Right kidney (tissue), 1 donor: ENCODE measurements around the gene ZNF275.
"Not testable (repeated sequence)": the region's sequence is repeated elsewhere in the genome, so short reads cannot be mapped to it uniquely, and the experiment has no call there.

Source experiments
- DNase-seq: peaks from one replicate; pipeline ENCODE4 v3.0.0-alpha.2; 2016

The ZNF275 gene

GRCh38 chrX:153386097-153386496 lies 52.1 kb downstream of the ZNF275 start:
- DNase-seq: no peak

GRCh38 chrX:153387345-153387744 lies 53.4 kb downstream of the ZNF275 start:
- no peak for DNase-seq

DNA sequence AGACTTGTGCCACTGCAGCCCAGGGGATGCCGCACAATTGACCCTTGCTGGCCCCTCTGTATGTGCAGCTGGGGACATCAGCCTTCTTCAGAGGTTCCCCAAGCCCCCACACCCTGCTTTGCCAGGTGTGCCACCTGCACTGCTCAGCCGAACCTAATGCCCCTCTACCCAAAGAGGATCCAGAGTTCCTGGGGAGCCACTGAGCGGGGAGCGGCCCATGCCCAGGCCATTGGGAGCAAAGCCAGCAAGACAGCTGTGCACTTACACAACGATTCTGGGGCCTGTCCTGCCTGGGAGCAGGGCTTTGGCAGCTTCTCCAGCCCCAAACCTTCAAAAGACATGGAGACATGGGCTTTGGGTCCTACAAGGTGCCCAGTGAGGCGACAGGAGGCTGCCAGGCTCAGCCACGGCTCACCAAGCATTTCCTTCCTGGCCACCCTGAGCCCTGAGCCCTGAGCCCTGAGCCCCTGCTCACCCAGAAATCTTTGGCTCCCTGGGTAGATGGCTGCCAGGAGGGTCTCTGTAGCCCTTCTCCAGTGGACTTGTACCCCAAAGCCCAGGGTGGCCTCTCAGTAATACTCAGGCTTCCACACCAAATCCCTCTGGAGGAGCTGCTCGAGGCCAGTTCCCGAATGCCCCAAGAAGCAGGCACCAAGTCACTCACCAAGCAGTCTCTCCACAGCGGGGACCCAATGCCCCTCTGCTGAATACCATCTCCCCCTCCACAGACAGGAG lies 54.2 kb downstream of the ZNF275 start:
- no peak for DNase-seq

- DNase-seq: no peak
These were observed 54.9 kb downstream of the ZNF275 start for GRCh38 chrX:153388722-153389459.

DNA sequence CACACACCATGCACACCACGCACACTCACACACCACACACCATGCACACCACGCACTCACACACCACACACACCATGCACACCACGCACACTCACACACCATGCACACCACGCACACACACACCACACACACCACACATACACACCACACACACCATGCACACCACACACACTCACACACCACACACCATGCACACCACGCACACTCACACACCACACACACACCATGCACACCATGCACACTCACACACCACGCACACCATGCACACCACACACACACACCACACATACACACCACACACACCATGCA lies 55.5 kb downstream of the ZNF275 start:
- not testable (repeated sequence) for DNase-seq

DNA sequence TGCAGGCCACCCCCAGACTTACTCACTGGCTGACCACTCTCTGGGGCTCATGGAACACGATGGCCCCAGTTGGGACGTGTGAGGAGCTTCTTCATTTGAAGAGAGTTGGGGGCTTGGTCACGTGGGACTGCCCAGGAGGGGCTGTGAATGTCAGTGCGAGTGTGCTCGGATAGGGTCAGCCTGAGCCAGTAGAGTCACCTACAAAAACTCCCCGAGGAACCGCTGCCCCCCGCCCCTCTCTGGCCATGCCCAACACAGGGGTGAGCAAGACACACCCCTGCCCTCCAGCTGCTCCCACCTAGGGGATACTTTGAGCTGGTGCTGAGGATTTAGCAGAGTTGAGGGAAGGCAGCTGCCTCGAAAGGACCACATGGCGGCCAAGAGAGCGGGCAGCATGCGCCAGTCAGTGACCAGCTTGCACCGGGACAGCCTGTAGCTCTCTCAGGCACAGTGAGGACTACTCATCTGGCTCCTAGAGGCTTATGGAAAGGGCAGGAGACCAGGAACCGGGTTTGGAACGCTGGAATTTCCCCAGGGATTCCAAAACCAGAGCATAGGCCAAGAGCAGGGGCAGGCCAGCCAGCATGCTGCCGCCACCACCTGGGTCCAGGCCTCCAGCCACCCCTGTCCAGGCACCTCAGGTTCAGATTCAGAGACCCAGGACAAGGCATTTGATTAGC lies 58.8 kb downstream of the ZNF275 start:
- DNase-seq: no peak

DNA sequence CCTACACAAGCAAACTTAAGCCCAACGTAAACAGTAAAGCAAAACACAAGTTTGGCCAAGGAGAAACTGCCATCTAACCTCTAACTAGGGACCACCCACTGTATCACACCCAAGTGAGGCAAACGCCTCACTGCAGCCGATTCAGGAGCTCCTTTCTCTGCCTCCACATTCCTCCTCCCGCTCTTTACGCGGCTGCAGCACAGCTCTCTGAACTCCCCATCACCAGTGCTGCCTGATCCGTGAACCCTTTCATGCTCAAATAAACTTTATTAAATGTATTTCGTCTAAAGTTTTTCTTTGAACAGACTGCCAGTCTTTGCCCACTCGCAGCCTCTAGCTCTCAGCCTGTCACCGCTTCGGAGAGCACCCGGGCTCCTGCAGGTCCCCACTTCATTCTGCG lies 60.7 kb downstream of the ZNF275 start:
- DNase-seq: no peak

DNA sequence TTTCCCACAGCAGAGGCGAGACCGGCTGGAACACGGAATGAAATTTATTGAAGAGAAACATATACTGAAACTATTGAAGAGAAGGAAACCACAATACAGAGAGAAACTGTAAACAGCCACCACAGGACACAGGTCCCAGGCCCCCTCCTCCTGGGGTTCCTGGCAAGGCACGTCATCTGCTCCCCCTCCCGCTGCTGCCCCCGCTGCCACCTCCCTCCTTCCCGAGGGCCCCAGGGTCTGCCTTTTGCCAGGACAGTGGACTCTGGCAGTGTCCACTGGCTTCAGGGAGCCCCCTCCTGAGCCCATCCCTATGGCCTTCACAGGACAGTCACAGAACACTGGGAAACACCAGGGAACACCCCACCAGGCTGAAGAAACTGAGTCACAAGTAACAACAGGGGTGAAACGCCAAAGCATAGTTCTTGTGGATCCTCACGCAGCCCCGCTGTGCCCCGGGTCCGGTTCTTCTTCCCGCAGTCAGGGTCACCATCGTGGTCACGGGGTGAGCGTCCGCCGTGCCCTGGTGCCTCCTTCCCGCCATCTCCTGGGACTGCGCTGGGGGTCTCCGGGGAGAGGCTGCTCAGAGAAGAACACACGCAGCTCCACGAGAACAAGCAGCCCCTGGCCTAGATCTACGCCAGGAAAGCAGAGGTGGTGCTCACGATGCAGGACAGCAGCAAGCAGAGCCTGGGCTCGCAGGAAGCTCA lies 61.8 kb downstream of the ZNF275 start:
- no peak for DNase-seq

GRCh38 chrX:153396320-153397195 lies 62.6 kb downstream of the ZNF275 start:
- DNase-seq: no peak

DNA sequence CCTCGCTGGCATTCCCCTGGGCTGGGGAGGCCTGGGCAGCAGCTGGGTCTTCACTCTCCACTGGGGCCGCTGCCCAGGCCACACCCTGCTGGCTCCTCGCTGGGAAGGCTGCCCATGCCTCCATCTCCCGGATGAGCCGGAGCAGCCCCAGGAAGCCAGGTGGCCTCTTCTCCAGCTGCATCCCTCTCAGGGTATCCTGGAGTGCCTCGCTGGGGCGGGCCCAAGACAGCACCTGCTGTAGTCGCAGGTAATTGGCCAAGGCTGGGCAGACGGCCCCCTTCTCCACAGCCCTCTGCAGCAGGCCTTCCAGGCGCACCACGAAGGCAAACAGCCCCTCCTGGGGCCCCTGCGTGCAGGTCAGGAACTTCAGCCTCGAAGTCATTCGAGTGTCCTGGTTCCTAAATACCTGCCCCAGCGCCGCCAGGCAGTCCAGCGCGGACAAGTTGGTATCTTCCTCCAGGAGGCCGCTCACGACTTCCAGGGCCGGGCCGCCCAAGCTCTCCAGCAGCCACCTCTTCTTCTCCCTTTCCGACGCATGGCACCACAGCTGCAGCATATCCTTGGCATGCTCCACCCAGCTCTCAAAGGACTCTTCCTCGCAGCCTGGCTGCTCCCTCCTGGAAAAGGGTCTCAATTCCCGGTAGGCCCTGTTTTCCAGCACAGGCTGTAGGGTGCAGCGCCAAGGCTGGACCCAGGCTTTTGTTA lies 63.5 kb downstream of the ZNF275 start:
- no peak for DNase-seq

DNA sequence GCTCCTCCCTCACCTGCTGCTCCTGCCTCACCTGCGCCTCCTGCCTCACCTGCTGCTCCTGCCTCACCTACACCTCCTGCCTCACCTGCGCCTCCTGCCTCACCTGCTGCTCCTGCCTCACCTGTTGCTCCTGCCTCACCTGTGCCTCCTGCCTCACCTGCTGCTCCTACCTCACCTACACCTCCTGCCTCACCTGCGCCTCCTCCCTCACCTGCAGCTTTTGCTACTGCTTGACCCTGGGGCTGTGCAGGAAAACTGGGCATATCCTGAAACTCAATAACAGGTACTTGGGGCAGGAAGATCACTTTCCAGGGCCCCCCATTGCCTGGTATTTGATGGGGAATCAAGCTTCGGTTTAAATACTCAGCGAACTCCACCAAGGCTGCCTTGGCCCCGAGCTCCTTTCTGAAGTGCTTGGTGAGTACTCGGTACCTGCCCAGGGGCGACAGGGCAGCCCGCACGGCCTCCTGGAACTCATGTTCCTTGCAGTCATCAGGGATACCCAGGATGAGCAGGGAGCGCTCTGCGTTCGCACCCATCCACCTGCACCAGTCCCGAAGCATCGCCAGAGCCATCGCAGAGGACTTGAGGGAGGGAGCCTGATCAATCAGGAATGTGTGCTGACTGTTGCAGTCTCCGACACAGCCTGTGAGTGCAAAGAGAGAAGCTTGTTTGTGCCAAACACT lies 64.5 kb downstream of the ZNF275 start:
- DNase-seq: no peak

DNA sequence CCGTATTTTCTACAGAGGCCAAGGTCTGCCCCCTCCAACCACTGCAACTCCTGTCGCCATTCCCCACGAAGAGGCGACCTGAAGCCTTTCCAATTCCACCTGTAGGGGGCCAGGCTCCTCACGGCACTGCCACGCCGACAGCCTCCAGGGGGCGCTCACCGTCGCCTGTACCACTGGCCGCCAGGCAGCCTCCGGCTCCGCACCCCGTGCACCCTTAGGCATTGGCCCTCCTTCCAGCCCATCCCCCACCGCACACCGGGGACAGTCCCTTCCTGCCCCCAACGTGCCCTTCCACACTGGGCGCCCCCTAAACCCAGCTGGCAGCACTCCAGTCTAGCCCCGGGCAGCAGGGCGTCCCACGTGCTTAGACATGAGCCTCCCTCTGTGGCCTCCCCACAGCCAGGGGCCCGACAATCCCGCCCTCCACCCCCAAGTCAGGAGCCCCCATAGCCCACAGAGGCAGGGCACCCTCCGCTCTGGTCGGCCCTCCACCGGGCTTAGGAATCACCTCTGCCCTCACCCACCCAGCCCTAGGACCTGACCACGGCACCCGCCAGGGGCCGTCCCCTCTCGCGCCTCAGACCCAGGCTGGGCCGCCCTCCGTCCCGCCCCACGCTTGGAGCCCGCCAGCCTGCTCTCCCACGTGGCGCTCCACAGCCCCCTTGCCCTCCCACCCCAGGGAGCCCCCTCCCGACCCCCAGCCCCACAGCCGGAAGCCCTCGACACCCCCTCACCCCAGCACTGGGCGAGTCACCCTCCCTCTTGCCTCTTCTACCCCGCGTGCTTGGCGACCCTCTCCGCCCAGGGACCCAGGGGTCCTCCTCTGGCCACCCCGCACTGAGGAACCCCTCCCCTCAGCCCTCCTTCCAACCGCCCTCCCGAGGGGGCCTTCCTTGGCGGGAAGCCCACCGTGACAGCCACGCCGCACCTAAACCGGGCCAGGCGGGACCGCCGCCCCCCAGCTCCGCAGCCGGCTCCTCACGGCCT lies 66.5 kb downstream of the ZNF275 start:
- DNase-seq: no peak

DNA sequence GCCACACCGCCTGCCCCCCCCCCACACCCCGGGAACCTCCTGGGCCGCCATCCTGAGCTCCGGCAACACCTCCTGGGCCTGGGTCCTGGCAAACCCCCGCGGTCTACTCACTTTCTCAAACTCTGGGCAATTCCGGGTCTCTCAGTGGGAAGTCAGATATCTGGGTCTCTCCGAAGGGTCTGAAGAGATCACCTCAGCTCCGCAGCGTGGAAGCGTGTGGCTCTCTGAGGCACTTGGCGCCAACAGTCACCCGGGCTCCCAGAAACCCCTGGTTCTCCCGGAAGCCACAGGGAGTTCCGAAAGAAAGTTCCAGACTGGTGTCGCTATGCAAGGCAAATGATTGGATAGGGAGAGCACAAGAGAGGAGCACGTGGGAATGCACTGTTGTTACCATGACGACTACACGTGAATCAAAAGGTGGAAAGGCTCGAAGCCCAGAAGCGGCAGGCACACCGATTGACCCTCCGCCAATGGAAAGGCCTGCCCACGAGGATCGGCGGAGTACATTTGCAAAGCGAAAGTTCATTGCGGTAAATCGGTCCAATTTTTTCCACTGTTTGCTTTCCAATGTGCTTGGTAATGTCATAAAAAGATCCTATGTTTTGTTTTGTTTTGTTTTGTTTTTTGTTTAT lies 67.3 kb downstream of the ZNF275 start, which contains the start of gene PNMA6E:
Gene PNMA6E (minus strand): TSS at position 218 of the 632 bp plus-strand sequence. CDS start 2,501 bp downstream, outside the sequence.
- DNase-seq: no peak
